Mesothelial cell of epicardium (in vitro differentiated cells): Measurements from ENCODE around the gene SLC25A48. TPM values are rescaled to one million over a fixed set of nuclear protein-coding genes. Genes with fewer than 3 reads are reported as not detected.
A peak's percentile ranks its signal among the peaks of the same experiment; 100 is the strongest.

Experiments
- DNase-seq, 2 experiments: peaks; one replicate each; pipeline ENCODE4 v3.0.0; 2021; ENCODE audit warnings: low spot score in 2 of 2; ENCODE audit not compliant: unreplicated experiment in 2 of 2
- H3K27ac Mint-ChIP-seq: 2 replicates; pipeline ENCODE4 v1.8.0; 2021; ENCODE audit warnings: mixed read lengths
- H3K27me3 Mint-ChIP-seq: 2 replicates; pipeline ENCODE4 v1.8.0; 2021; ENCODE audit warnings: low read depth, mixed read lengths
- H3K36me3 Mint-ChIP-seq: 2 replicates; pipeline ENCODE4 v1.8.0; 2021; ENCODE audit warnings: mixed read lengths
- H3K4me1 Mint-ChIP-seq: 2 replicates; pipeline ENCODE4 v1.8.0; 2021; ENCODE audit warnings: mixed read lengths
- H3K4me3 Mint-ChIP-seq: 2 replicates; pipeline ENCODE4 v1.8.0; 2021; ENCODE audit warnings: mild to moderate bottlenecking, moderate library complexity, mixed read lengths
- H3K9me3 Mint-ChIP-seq: 2 replicates; pipeline ENCODE4 v1.8.0; 2021; ENCODE audit warnings: mixed read lengths
- CTCF ChIP-seq: fragments of 200-600 bp; sonication (generic); IDR thresholded peaks from one replicate; pipeline ENCODE4 v1.5.0; 2021; ENCODE audit warnings: antibody characterized with exemption; ENCODE audit not compliant: unreplicated experiment
- total RNA-seq: library from RNA; stranded (reverse); gene quantifications from 3 replicates; pipeline ENCODE4 v1.2.1, GENCODE V29; 2021

SLC25A48 gene
- 0.93 to 1.5 TPM (median 1.2 TPM) in 3 replicates for total RNA-seq

- peak; percentile 47 to 82 for DNase-seq
- H3K4me3 Mint-ChIP-seq, result peak within 1 kb of the TSS; percentile 73
- TF ChIP-seq CTCF, result peak; percentile 93
- peaks cover 3% of the 10 kb centered on the region for H3K4me1 Mint-ChIP-seq
- no peak within 1 kb of the TSS for H3K27ac Mint-ChIP-seq
- H3K36me3 Mint-ChIP-seq, result no peaks in the 10 kb centered on the region
- peaks cover 94% of the 10 kb centered on the region for H3K27me3 Mint-ChIP-seq
- peaks cover 16% of the 10 kb centered on the region for H3K9me3 Mint-ChIP-seq
These were observed at the start of gene SLC25A48 for GRCh38 chr5:135834639-135835529. SLC25A48 (plus strand) TSS chr5:135834663; CDS start chr5:135834848, 185 bp downstream.

GRCh38 chr5:135800656-135801055, 33.8 kb upstream of the SLC25A48 start:
- Mint-ChIP-seq H3K4me3 (no peak overlapping the region), H3K4me1 (no peaks in the 10 kb centered on the region), H3K36me3 (no peaks in the 10 kb centered on the region), H3K27ac (no peak overlapping the region), H3K27me3 (peaks cover 59% of the 10 kb centered on the region), H3K9me3 (peaks cover 6% of the 10 kb centered on the region)
- no peak for DNase-seq
- TF ChIP-seq CTCF, result no peak

- DNase-seq, result no peak
- no peak for TF ChIP-seq CTCF
- H3K4me1 Mint-ChIP-seq, result peaks cover 3% of the 10 kb centered on the region
- peaks cover 3% of the 10 kb centered on the region for H3K27me3 Mint-ChIP-seq
- no peak overlapping the region for H3K27ac Mint-ChIP-seq
- H3K9me3 Mint-ChIP-seq, result peaks cover 9% of the 10 kb centered on the region
- no peak overlapping the region for H3K4me3 Mint-ChIP-seq
- H3K36me3 Mint-ChIP-seq, result no peaks in the 10 kb centered on the region
These were observed 24.1 kb upstream of the SLC25A48 start for GRCh38 chr5:135810188-135810943.

- no peak for DNase-seq
- Mint-ChIP-seq H3K4me3 (no peak overlapping the region), H3K36me3 (no peaks in the 10 kb centered on the region), H3K27me3 (peaks cover 3% of the 10 kb centered on the region), H3K27ac (no peak overlapping the region), H3K9me3 (peaks cover 9% of the 10 kb centered on the region), H3K4me1 (peaks cover 3% of the 10 kb centered on the region)
- TF ChIP-seq CTCF, result no peak
These were observed 23.5 kb upstream of the SLC25A48 start for GRCh38 chr5:135811007-135811406.

- H3K27ac Mint-ChIP-seq, result no peak overlapping the region
- H3K36me3 Mint-ChIP-seq, result no peaks in the 10 kb centered on the region
- peaks cover 3% of the 10 kb centered on the region for H3K27me3 Mint-ChIP-seq
- no peak for DNase-seq
- peaks cover 15% of the 10 kb centered on the region for H3K9me3 Mint-ChIP-seq
- H3K4me3 Mint-ChIP-seq, result no peak overlapping the region
- H3K4me1 Mint-ChIP-seq, result peaks cover 3% of the 10 kb centered on the region
- no peak for TF ChIP-seq CTCF
These were observed 20.7 kb upstream of the SLC25A48 start for GRCh38 chr5:135813758-135814157.
